ENCODE data around the gene BABAM2. TPM values are rescaled to one million over a fixed set of nuclear protein-coding genes. Genes with fewer than 3 reads are reported as not detected.
"Not testable (repeated sequence)": the region's sequence is repeated elsewhere in the genome, so short reads cannot be mapped to it uniquely, and the experiment has no call there.

BABAM2 gene
- total and polyA plus RNA-seq, 7 donors = 22.9 to 52.3 (median 25.2) TPM

DNA sequence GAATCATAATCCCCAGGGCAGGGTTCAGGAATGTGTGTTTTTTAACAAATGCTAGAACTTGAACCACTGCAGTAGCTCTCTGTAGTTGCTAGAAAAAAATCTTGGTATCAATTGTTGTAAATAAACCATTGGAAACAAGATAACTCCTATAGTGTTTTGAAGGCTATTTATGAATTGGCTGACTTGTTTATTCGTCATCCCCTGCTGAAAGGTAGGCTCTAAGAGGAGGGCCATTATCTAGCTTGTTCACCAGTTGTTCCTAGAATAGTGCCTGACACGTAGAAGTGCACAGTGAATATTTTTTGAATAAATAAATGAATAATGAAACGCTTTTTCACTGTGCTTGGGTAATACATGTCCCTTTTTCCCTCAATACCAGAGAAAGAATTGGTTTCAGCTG lies 211.4 kb downstream of the BABAM2 start:
- peak overlapping the region in 3 of 4 donors; percentile 20 to 44 (median 23) for H3K27ac ChIP-seq

DNA sequence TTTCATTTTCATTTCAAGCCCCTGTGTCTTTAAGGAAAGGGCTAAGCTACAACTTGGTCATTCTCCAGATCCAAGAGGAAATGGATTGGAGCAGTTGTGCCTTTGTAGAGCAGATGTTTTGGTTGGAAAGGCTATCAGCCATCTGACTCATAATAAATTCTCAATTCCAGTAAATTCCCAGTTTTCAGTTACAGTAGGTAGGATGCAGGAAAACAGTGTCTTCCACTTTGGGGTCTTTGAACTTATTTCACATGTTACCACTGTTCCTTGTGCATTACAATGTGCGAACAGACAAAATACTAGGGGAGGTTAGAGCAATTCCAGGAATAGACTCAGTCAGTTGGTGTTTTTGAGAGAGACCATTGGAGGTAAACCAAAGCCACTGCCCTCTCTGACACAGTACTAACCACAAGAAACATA lies 211.9 kb downstream of the BABAM2 start:
- H3K4me3 ChIP-seq = no peak overlapping the region
- intact Hi-C loops (cut with DNase I) = no loop called here
- H3K4me1 ChIP-seq = peaks cover 0 to 5% (median 0%) of the 10 kb centered on the region in 4 donors
- WGBS, 2 donors = 67 to 89% methylated on average over 1 of the region's 1 CpG
- no peaks in the 10 kb centered on the region for H3K36me3 ChIP-seq
- DNase-seq = no peak
- no peaks in the 10 kb centered on the region for H3K9me3 ChIP-seq
- no peak for TF ChIP-seq POLR2A (IDR thresholded peaks at IDR 0.05)
- peak in 3 of 4 donors; percentile 29 to 44 (median 39) for TF ChIP-seq POLR2AphosphoS5 (IDR thresholded peaks at IDR 0.05)
- H3K27me3 ChIP-seq = no peaks in the 10 kb centered on the region
- peak overlapping the region in 3 of 4 donors; percentile 20 to 44 (median 23) for H3K27ac ChIP-seq

More for the DNA sequence above, 211.4 kb downstream of the BABAM2 start:
- no peaks in the 10 kb centered on the region for H3K36me3 ChIP-seq
- H3K27me3 ChIP-seq = no peaks in the 10 kb centered on the region
- no peak overlapping the region for H3K4me3 ChIP-seq
- intact Hi-C loops (cut with DNase I) = no loop called here
- H3K4me1 ChIP-seq = peaks cover 0 to 5% (median 0%) of the 10 kb centered on the region in 4 donors
- DNase-seq = no peak
- TF ChIP-seq CTCF (IDR thresholded peaks at IDR 0.05) (no peak), POLR2A (IDR thresholded peaks at IDR 0.05) (no peak), POLR2AphosphoS5 (IDR thresholded peaks at IDR 0.05) (no peak), EP300 (IDR thresholded peaks at IDR 0.05) (no peak)
- 83 to 90% methylated on average over 3 of the region's 3 CpGs for WGBS, 2 donors
- H3K9me3 ChIP-seq = no peaks in the 10 kb centered on the region

GRCh38 chr2:28103611-28104010 lies 213.1 kb downstream of the BABAM2 start:
- TF ChIP-seq POLR2A (IDR thresholded peaks at IDR 0.05) (no peak), EP300 (IDR thresholded peaks at IDR 0.05) (no peak), POLR2AphosphoS5 (IDR thresholded peaks at IDR 0.05) (no peak), CTCF (IDR thresholded peaks at IDR 0.05) (no peak)
- no peaks in the 10 kb centered on the region for H3K27me3 ChIP-seq
- DNase-seq = no peak
- no peak overlapping the region for H3K4me3 ChIP-seq
- intact Hi-C loops (cut with DNase I) = no loop called here
- H3K4me1 ChIP-seq = peaks cover 0 to 5% (median 0%) of the 10 kb centered on the region in 4 donors
- H3K9me3 ChIP-seq = no peaks in the 10 kb centered on the region
- WGBS, 2 donors = 90 to 93% methylated on average over 2 of the region's 2 CpGs
- no peaks in the 10 kb centered on the region for H3K36me3 ChIP-seq
- H3K27ac ChIP-seq = peak overlapping the region in 2 of 4 donors; percentile 20 to 23

GRCh38 chr2:28108143-28108542 lies 217.6 kb downstream of the BABAM2 start:
- H3K27ac ChIP-seq = no peak overlapping the region
- H3K27me3 ChIP-seq = no peaks in the 10 kb centered on the region
- H3K4me1 ChIP-seq = no peaks in the 10 kb centered on the region
- TF ChIP-seq EP300 (IDR thresholded peaks at IDR 0.05) (no peak), POLR2A (IDR thresholded peaks at IDR 0.05) (no peak), CTCF (IDR thresholded peaks at IDR 0.05) (no peak), POLR2AphosphoS5 (IDR thresholded peaks at IDR 0.05) (no peak)
- no peaks in the 10 kb centered on the region for H3K9me3 ChIP-seq
- intact Hi-C loops (cut with DNase I) = no loop called here
- no peak overlapping the region for H3K4me3 ChIP-seq
- no peak for DNase-seq
- 89 to 92% methylated on average over 2 of the region's 2 CpGs for WGBS, 2 donors
- no peaks in the 10 kb centered on the region for H3K36me3 ChIP-seq

GRCh38 chr2:28113771-28114170 lies 223.2 kb downstream of the BABAM2 start:
- DNase-seq; H3K4me1 ChIP-seq; intact Hi-C loops (cut with DNase I); H3K27me3 ChIP-seq; H3K4me3 ChIP-seq; H3K27ac ChIP-seq; H3K36me3 ChIP-seq; H3K9me3 ChIP-seq: not testable (repeated sequence)

GRCh38 chr2:28117104-28117596 lies 226.6 kb downstream of the BABAM2 start:
- H3K36me3 ChIP-seq = no peaks in the 10 kb centered on the region
- no peak overlapping the region for H3K4me3 ChIP-seq
- 22 to 57% methylated on average over 2 of the region's 2 CpGs for WGBS, 2 donors
- H3K27ac ChIP-seq = no peak overlapping the region
- H3K27me3 ChIP-seq = no peaks in the 10 kb centered on the region
- H3K9me3 ChIP-seq = no peaks in the 10 kb centered on the region
- H3K4me1 ChIP-seq = no peaks in the 10 kb centered on the region
- intact Hi-C loops (cut with DNase I) = no loop called here
- no peak for DNase-seq
- TF ChIP-seq POLR2A (IDR thresholded peaks at IDR 0.05) (no peak), CTCF (IDR thresholded peaks at IDR 0.05) (no peak), POLR2AphosphoS5 (IDR thresholded peaks at IDR 0.05) (no peak), EP300 (IDR thresholded peaks at IDR 0.05) (no peak)

All from sigmoid colon (tissue), 7 donors.